GM21423 (cell line): ENCODE results near the gene TTYH3.
"Not testable (repeated sequence)": the region's sequence is repeated elsewhere in the genome, so short reads cannot be mapped to it uniquely, and the experiment has no call there.

Source experiments
- ATAC-seq: cut with Tn5 transposase; IDR thresholded peaks from one replicate; pipeline ENCODE4 v1.9.1; 2021; ENCODE audit warnings: mild to moderate bottlenecking, moderate library complexity; ENCODE audit not compliant: unreplicated experiment

TTYH3 gene, protein sequence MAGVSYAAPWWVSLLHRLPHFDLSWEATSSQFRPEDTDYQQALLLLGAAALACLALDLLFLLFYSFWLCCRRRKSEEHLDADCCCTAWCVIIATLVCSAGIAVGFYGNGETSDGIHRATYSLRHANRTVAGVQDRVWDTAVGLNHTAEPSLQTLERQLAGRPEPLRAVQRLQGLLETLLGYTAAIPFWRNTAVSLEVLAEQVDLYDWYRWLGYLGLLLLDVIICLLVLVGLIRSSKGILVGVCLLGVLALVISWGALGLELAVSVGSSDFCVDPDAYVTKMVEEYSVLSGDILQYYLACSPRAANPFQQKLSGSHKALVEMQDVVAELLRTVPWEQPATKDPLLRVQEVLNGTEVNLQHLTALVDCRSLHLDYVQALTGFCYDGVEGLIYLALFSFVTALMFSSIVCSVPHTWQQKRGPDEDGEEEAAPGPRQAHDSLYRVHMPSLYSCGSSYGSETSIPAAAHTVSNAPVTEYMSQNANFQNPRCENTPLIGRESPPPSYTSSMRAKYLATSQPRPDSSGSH

DNA sequence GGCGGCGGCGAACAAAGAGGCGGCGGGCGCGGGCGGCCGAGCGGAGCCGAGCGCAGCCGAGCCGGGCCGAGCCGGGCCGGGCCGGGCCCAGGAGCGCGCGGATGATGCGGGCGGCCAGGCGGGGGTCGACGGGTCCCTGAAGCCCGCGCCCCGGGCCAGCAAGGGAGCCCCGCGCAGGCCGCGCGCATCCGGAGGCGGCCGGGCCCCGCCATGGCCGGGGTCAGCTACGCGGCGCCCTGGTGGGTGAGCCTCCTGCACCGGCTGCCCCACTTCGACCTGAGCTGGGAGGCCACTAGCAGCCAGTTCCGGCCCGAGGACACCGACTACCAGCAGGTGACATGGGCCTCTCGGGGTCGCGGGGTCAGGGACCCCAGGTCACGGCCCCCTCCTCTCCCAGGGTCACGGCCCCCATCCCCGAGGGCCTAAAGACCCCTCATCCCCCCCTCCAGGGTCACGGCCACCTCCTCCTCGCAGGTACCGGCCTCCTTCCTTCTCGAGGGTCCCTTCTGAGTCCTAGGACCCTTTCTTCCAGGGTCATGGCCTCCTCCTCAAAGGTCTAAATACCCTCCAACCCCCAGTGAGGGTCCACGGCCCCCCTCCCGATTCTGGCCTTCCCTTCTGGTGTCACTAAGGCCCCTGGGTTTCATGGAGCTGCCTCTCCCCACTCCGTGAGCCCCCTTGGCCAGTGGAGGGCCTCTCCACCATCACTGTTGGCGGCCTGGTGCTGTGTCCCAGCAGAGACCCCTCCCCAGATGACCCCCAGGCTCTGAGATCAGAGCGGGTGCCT, at the start of gene TTYH3:
TTYH3 (plus strand) TSS at position 41 of the 787 bp plus-strand sequence; CDS start at position 211, 170 bp downstream.
- ATAC-seq, result peak; percentile 27

DNA sequence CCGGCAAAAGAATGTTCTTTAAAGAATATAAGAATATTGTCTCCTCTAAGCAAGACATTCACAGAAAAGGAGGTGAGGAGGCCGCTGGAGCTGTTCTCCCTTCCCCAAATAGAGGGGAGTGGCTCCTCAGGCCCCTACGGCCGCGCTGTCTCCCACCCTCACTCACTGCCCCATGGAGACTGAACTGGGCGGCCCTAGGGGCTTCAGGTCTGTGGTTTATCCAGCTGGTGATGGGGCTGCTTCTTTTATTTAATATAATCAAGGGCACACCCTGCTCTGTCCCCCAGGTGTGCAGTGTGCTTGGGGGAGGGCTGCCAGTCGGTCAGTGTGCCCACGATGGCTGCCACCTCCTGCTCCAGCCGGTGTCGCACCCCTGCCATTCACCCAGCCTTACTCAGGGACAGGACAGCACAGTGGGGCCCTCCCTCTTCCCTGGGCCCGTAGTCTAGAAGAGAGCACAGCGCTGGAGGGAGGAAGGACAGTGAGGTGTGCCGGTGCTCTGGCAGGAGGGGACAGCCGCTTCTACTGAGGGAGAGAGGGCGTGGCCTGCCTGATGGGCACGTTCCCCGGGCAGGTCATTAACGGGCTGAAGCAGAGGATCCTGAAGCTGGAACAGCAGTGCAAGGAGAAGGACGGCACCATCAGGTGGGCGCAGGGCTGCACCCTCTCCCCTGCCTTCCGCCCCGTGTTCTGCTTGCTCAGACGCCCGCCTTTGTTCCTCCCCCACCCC, 49.6 kb upstream of the TTYH3 start:
- no peak for ATAC-seq

DNA sequence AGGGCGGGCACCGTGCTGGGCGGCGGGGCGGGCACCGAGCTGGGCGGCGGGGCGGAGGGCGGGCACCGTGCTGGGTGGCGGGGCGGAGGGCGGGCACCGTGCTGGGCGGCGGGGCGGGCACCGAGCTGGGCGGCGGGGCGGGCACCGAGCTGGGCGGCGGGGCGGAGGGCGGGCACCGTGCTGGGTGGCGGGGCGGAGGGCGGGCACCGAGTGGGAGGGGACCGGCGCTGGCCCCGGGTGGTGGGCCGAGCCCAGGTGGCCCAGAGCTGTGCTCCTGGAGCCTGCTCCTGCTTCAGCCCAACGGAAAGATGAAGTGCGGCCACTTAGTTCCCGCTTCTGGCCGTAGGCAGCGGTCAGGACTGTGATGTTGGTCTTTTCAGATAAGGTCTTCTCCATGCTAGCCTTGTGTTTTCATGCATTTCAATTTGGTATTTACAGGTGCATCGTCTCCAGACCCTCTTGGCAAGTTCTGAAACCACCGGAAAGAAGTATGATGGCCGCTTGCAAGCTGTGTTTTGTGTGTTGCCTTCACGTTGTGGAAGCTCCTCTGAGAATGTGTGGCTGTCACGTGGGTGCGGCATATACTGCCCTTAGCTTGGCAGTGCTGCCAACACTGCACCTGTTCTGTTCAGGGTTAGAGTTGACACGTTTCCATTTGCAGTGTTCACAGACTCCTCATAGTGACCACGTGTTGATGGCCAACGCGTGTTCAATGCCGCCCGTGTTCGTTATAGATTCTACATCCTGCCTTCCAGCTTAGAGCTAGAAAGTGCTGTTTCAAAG, 47.8 kb upstream of the TTYH3 start:
- no peak for ATAC-seq

DNA sequence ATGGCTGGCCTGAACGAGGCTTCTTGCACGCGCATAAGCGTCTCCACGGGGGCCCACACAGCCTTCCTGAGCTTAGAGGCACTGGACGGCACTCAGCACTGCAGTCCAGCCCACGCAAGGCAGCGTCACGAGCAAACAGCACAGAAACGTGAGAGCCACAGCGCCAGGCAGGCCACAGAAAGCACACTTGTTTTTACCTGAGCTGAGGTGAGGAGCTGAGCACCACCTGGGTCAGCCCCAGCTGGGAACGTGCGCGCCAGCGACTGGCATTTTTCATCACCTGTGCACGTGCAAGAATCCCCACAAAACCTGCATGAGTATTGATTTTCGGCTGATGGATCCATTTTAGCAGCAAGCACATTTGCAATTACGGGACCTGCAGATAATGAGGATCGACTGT, 46.3 kb upstream of the TTYH3 start:
- no peak for ATAC-seq

DNA sequence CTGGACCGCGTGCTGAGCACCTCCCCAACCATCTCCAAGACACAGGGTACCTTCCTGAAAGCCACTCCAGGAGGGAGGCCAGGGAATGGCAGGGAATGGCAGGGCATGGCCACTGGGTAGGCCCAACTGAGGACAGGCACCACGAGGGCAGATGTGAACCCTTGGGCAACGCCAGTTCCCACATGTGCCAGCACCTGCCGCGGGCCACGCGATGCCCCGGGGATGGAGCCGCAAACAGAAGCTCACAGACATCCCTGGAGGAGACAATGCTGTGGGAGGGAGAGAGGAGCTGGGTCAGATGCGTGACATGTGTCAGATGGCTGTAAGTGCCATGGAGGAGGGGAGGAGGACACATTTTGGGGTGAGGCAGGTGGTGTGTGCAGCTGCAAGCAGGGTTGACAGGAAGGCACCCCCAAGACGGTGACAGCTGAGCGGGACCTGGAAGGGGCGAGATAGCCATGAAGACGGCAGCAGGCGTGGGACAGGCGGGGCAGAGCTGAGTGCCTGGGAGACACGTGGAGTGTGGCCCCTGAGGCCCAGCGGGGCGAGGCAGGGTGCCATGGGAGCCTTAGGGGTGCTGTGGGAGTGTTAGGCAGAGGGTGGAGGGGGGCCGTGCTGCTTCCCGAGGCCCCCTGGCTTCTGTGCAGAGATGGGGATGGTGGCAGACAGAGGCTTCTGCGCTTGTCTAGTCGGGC, 45.3 kb upstream of the TTYH3 start:
- ATAC-seq, result no peak

DNA sequence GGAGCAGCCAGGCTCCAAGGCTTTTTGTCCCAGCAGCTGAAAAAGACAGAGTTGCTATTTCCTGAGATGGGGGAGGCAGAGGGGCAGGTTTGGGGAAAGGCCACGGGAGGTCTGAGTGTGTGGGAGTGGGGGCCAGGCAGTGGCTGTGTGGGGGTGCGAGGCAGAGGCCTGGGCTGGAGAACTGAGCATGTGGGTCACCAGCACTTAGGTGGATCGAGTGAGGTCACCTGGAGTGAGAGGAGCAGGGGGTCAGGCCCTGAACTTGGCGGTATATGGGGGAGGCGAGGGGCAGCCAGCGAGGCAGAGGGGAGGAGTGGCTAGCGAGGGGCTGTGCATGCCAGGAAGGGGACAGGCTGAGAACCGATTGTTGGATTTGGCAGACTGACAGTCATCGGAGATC, 44.7 kb upstream of the TTYH3 start:
- no peak for ATAC-seq

DNA sequence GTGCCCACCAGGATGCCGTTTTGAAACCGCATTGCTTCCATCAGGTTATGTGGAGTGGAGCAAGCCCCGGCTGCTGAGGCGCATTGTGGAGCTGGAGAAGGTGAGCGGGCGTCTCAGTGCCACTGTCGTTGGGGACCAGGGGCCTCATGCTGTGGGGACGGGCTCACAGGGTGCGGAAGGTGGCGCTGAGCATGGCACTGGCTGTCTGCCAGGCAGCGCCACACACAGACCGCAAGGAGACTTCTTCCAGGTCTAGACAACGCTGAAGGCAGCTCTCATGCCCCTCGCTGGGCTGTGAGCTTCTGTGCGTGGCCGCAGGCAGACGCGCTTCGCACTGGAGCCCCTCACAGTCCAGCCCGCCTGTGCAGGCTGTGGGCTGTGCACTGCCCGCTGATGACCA, 44.0 kb upstream of the TTYH3 start:
- ATAC-seq, result no peak

DNA sequence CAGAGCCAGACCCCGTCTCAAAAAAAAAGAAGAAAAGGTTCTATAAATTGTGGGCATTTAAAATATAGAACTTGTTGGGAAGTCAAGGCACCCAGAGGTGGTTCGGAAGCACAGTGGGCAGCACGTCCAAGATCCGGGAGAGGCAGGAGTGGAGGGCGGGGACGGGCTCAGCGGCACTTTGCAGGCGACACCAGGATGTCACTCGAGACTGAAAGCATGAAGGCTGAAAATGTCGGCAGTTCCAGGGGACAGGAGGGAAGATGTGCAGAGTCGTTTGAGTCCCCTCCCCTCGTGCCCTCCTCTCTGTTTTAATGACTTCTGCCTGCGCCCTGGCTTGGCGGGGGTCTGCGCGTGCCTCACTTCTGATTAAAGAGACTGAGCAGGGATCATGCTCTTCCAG, 42.4 kb upstream of the TTYH3 start:
- ATAC-seq, result no peak

DNA sequence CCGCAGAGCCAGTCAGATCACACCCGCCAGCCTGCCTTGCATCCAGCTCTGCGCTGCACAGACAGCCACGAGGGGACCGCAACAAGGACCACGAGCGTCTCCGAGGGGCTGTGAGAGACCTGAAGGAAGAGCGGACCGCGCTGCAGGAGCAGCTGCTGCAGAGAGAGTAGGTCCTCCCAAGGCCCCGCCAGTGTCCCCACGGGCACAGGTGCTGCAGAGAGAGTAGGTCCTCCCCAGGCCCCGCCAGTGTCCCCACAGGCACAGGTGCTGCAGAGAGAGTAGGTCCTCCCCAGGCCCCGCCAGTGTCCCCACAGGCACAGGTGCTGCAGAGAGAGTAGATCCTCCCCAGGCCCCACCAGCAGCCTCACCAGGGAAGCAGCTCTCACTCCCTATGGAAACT, 41.8 kb upstream of the TTYH3 start:
- not testable (repeated sequence) for ATAC-seq

DNA sequence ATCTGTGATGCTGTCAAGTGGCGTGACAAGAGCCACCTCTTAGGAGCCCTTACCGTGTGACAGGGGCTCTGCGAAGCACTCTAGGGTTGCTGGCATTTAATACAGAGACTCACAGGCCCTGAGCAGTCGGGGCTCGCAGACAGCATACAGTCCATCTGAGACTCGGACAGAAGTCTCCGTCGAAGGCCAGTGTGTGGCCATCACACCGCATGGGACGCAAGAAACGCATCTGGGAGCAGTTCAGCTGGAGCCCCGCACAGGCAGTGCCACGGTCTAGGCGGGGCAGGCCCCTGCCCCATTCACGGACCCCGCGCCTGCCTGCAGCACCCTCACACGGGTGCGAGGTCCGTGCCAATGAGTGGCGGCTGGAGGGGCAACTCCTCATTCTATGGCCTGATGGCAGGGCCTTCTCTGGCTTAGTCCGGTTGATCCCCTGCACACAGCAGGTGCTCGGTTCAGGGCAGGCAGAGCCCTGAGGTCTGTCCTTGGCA, 39.4 kb upstream of the TTYH3 start:
- no peak for ATAC-seq

DNA sequence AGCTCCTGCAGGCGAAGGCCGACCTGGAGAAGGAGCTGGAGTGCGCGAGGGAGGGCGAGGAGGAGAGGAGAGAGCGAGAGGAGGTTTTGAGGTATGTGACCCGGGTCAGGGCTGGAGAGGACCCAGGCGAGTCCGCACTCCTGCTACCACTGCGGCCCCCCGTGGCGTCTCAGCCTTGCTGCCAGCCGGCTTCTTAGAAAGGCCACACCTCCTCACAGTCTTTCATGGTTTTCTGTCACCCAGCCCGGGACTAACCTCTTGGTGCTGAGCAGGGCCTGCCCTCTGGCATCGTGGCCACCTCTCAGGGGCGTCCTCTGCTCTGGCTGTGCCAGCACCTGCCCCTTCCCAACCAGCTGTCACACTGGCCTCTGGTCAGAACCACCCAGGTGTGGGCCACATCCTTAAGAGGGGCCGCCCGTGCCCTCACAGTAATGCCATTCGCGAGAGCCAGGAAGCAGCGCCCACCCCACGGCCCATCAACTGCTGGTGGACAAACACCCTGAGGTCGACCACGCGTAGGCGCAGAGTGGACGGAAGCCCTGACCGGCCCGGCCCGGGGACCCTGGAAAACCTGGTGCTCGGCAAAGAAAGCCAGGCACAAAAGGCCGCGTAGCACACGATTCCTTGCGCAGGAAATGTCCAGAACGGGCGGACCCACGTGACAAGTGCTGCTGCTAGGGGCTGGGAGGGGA, 38.6 kb upstream of the TTYH3 start:
- no peak for ATAC-seq

DNA sequence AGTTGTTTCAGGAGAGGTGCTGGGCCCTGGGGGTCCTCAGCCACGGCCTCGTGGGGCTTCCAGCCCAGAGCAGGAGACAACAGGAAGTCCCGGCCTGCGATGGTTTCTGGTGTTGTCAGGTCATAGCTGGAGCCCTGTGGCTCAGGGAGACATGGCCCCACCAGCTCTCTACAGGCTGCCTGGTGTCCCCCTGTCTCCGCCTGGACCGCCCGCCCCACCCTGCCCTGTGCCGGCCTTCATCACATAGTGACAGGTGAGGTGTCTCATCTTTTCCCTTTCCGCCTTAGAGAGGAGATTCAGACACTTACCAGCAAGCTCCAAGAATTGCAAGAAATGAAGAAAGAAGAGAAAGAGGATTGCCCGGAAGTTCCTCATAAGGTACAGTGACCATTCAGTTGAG, 37.2 kb upstream of the TTYH3 start:
- no peak for ATAC-seq

DNA sequence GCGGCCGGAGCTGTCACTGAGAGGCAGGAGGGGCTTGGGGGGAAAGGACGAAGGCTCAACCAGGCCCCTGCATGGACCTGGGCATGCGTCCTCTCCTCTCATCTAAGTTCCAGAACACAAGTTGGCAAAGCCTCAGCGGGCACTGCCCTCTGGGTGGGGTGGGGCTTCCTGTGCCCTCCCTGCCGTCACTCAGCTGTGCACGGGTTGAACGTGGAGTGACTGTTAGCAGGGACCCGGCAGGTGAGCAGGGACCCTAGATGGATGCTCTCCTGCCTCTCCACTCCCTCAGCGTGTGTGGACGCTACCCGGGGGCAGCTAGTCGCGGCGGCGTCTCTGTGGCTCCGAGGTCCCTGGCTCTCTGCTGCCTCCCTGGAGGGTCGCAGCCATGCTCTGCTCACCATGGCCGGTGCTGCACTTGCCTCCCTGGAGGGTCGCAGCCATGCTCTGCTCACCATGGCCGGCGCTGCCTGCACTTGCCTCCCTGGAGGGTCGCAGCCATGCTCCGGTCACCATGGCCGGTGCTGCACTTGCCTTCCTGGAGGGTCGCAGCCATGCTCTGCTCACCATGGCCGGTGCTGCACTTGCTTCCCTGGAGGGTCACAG, 36.4 kb upstream of the TTYH3 start:
- no peak for ATAC-seq

DNA sequence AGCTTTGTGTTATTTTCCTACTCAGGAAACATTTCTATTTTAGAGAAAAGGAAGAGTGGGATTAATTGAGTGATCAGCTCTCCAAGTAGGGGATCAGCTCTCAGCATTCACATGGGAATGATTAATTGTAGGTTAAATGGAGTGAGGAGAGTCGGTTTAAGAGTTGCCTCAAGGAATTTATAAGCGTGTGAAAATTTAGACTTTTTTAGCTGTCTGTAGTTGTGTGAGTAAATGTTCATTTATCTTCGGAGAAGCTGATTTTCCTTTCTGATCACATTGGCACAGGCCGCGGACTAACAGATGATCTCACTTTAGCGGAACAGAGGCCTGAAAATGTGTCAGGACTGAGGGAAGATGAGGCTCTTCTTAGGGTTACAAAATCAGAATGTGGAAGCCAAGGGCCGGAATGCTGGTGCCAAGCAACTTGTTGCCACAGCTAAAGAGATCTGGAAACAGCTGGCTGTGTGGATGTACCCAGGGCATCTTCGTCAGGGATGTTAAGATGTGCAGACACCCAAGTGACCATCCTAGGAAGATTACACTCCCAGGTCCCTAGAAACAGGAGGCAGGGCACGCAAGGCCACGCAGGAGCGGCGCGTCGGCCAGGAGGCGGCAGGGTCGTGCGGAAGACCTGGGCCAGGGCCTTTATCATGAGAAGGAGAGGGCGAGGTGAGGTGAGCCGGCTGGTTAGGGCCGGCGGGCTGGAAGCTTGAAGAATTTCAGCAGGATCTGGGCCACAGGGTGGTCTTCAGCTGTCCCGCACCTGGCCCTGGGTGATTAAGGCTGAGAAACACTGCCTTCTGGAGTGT, 35.1 kb upstream of the TTYH3 start:
- ATAC-seq, result no peak

DNA sequence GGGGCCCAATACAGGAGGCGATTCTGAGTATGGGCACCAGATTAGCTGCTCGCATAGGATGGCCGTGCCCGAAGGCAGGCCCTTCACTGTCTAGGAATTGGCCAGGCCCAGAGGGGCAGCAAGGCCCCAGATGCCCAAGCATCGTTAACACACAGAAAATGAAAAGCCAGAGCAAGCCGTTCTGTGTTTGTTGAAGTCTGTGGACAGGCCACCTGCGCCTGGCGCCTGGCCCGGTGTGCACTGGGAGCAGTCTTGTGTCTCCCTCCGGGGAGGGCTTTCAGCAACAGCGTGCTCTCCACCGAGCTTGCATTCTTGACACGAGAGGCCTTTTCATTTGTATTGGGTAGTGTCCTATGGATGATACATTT, 34.5 kb upstream of the TTYH3 start:
- ATAC-seq, result no peak

DNA sequence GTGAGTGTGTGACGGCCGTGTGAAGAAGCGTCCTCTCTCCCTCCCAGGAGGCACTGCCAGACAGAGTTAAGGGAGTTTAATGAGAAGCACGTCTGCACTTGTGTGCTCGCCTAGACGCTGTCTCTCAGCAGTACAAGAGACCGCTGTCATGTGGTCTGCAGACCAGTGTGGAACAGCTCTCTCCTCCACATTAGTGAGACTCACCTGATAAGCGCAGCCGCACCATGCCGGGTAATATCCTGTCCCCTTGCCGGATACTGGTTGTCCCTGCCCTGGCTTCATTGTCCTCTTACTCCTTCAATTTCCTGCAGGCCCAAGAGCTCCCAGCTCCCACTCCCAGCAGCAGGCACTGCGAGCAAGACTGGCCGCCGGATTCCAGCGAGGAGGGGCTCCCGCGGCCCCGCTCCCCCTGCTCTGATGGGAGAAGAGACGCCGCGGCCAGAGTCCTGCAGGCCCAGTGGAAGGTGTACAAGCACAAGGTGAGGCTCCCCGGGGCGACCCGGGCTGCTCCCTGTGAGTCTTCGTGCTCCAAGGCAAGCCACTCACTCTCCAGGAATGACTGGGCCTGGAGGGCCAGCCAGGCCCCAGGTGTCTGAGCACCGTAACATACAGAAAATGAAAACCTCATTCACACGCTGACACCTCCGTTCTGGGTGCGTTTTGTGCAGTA, 33.5 kb upstream of the TTYH3 start:
- no peak for ATAC-seq

DNA sequence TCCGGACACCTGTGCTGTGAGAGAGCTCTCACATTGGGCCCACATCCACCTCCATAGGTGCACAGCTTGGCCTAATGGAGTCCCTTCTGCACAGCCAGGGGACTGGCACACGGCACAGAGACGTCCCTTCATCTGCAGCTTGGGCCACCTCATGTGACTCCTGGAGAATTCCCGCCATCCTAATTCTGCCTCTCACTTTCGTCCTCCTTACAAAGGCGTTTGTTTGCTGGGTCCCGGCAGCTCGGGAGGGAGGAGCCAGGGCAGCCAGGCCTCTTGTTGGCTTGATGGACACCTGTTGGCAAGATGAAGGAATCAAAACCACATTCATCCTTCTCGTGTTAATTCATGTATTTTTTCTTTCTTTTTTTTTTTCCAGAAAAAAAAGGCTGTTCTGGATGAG, 30.7 kb upstream of the TTYH3 start:
- no peak for ATAC-seq

DNA sequence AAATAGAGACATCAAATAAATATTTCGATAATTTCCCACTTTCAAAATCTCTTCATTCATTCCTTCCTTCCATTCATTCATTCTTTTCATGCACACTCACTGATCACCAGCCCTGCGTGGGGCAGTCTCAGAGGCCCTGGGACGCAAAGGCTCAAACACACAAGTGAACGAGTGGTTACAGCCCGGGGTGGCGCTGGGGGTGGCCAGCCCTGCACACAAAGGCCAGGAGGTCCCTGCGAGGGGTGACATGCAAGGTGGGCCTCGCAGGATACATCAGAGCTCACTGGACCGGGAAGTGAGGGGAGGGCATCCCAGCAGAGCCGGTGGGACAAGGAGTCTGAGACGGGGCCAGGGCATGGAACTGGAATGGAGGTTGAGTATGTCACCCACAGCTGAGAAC, 29.9 kb upstream of the TTYH3 start:
- no peak for ATAC-seq
